NCI-H69 (cell line): Measurements from ENCODE around the gene MS4A10.

Experiments
- DNase-seq: peaks from one replicate; lab custom pipeline; 2025; lab: John Stamatoyannopoulos, UW

The MS4A10 gene

DNA sequence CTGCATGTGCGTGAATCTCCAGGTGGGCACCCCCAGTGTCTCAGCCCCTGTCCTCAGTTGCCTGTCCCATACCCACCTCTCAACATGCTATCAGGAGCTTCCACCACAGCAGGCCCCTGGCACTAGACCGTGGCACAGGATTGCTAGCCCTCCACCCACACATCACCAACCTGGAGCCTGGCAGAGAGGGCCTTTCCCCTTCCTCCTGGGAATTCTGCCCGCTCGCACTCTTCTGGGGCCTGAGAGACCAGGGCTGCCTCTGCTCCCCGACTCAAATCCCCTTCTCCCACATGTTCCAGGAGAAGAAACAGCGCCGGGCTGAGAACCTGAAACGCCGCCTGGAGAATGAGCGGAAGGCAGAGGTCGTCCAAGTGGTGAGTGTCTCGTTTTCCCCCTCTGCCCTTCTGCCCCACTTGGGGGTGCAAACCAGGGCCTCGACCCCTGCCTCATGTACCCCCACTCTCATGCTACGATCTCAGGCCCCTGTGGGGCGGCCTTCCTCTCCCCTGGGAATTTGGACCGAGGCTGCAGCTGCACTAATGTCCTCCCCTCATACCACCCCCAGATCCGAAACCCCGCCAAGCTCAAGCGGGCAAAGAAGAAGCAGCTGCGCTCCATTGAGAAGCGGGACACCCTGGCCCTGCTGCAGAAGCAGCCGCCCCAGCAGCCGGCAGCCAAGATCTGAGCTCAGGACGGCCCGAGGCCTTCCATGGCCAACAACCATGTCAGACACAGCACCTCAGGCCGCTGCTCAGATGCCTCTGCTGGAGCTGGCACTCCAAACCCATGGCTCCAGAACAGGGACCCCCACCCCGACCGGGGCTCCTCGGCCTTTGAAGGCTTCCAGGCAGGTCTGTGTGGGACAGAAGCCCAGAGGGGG is 64.7 kb downstream of the MS4A10 start:
- DNase-seq = no peak
